GM18520 (cell line): ENCODE measurements around the gene CAV3.

ENCODE experiments used
- ATAC-seq: cut with Tn5 transposase; IDR thresholded peaks from one replicate; pipeline ENCODE4 v1.9.1; 2021; ENCODE audit not compliant: unreplicated experiment

Gene CAV3

GRCh38 chr3:8734137-8734878 is 706 bp downstream of the CAV3 start:
- ATAC-seq: no peak

GRCh38 chr3:8734908-8735307 is 1.3 kb downstream of the CAV3 start:
- ATAC-seq: no peak

GRCh38 chr3:8736436-8736835 is 2.8 kb downstream of the CAV3 start:
- ATAC-seq: no peak

GRCh38 chr3:8737301-8737700 is 3.7 kb downstream of the CAV3 start:
- no peak for ATAC-seq

- ATAC-seq: no peak
These were observed 4.2 kb downstream of the CAV3 start for GRCh38 chr3:8737823-8738222.

GRCh38 chr3:8738639-8739038 is 5.0 kb downstream of the CAV3 start:
- no peak for ATAC-seq

- peak; percentile 46 for ATAC-seq
These were observed 6.3 kb downstream of the CAV3 start for GRCh38 chr3:8739757-8740504.

- ATAC-seq: no peak
These were observed 8.1 kb downstream of the CAV3 start for GRCh38 chr3:8741581-8742261.

- no peak for ATAC-seq
These were observed 9.5 kb downstream of the CAV3 start for GRCh38 chr3:8743021-8743601.

- ATAC-seq: no peak
These were observed 10.3 kb downstream of the CAV3 start for GRCh38 chr3:8743911-8744310.

GRCh38 chr3:8745619-8746370 is 12.2 kb downstream of the CAV3 start:
- no peak for ATAC-seq

GRCh38 chr3:8746780-8747345 is 13.3 kb downstream of the CAV3 start:
- ATAC-seq: no peak

- ATAC-seq: no peak
These were observed 15.7 kb downstream of the CAV3 start for GRCh38 chr3:8749316-8749715.

- ATAC-seq: no peak
These were observed 19.2 kb downstream of the CAV3 start for GRCh38 chr3:8752832-8753231.

- ATAC-seq: no peak
These were observed 21.5 kb downstream of the CAV3 start for GRCh38 chr3:8755097-8755496.

- ATAC-seq: no peak
These were observed 22.1 kb downstream of the CAV3 start for GRCh38 chr3:8755564-8756237.

GRCh38 chr3:8756671-8757070 is 23.1 kb downstream of the CAV3 start:
- ATAC-seq: no peak

- no peak for ATAC-seq
These were observed 24.2 kb downstream of the CAV3 start for GRCh38 chr3:8757551-8758518.
